Measurements from ENCODE around the gene DENR. TPM values are rescaled to one million over a fixed set of nuclear protein-coding genes. Genes with fewer than 3 reads are reported as not detected.
"Not testable (repeated sequence)": the region's sequence is repeated elsewhere in the genome, so short reads cannot be mapped to it uniquely, and the experiment has no call there.

DENR gene
- total RNA-seq, 1 experiment from 2014 or later, result 66.6 TPM

GRCh38 chr12:122747224-122748135, 5.1 kb upstream of the DENR start:
- H2AFZ ChIP-seq, result peak overlapping the region; percentile 43; the same call in 1 of the 2 replicates
- peaks cover 13% of the 10 kb centered on the region; the same call in 1 of the 2 replicates for H3F3A ChIP-seq (ENCODE audit: insufficient read depth, low read depth)
- H3K27me3 ChIP-seq (ENCODE audit: insufficient read depth, low read depth), result no peaks in the 10 kb centered on the region
- no peak overlapping the region for H3K4me2 ChIP-seq
- intact Hi-C loops (cut with micrococcal nuclease; ENCODE audit: unreplicated experiment), result no loop called here
- no peak for DNase-seq
- no peaks in the 10 kb centered on the region for H3K9me3 ChIP-seq (ENCODE audit: insufficient read depth, low read depth)
- no peak overlapping the region for H3K27ac ChIP-seq
- H3K79me2 ChIP-seq (ENCODE audit: low read depth), result no peaks in the 10 kb centered on the region
- no TSS peak for BruUV-seq (replicated peaks)
- no peaks in the 10 kb centered on the region for H3K9me2 ChIP-seq (ENCODE audit: insufficient read depth)
- H3K36me3 ChIP-seq (ENCODE audit: low read depth), result no peaks in the 10 kb centered on the region
- H4K20me1 ChIP-seq (ENCODE audit: insufficient read depth), result no peaks in the 10 kb centered on the region
- TF ChIP-seq, protein P1, sequence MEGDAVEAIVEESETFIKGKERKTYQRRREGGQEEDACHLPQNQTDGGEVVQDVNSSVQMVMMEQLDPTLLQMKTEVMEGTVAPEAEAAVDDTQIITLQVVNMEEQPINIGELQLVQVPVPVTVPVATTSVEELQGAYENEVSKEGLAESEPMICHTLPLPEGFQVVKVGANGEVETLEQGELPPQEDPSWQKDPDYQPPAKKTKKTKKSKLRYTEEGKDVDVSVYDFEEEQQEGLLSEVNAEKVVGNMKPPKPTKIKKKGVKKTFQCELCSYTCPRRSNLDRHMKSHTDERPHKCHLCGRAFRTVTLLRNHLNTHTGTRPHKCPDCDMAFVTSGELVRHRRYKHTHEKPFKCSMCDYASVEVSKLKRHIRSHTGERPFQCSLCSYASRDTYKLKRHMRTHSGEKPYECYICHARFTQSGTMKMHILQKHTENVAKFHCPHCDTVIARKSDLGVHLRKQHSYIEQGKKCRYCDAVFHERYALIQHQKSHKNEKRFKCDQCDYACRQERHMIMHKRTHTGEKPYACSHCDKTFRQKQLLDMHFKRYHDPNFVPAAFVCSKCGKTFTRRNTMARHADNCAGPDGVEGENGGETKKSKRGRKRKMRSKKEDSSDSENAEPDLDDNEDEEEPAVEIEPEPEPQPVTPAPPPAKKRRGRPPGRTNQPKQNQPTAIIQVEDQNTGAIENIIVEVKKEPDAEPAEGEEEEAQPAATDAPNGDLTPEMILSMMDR (conservative IDR thresholded peaks at IDR 0.05), result no peak
- H3K4me3 ChIP-seq, result no peak overlapping the region
- POLR2A ChIA-PET (ENCODE audit: unreplicated experiment), result no interaction called here
- CTCF ChIA-PET, result no interaction called here
- peaks cover 12% of the 10 kb centered on the region for H3K4me1 ChIP-seq (replicated peaks; ENCODE audit: insufficient read depth)

DNA sequence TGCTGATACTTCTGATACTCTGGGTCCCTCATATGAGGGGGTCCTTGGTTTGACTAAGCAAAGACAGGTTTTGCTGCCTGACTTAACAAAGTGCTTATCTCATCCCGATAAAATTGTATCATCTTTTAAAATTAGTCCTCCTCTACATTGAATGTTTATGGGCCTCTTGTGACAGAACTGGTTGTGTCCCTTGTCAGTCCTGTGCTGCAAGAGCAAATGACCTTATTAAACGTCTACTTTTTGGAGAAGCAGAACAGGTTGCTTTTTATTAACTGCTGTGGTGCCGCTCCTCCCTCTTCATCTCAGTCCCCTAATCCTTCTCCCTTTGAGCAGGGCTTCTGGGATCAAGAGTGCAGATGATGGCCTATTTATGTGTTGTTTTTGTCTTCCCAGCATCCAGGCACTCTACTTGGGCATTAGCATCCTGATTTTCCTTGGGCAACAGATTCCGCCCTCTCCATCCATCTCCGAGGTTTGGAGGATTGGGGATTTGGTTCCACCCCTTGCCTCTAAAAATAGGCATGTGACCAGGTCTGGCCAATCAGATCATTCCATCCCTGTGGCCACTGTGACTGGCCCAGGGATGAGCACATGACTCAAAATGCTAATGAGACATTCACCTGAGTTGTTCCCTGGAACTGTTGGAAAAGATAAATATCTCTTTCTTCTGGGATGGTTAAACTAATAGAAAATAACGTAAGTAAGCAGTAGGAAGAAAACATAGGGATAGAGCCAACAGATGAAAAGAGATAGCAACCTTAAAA, 2.9 kb upstream of the DENR start:
- Histone ChIP-seq H3K27me3 (ENCODE audit: insufficient read depth, low read depth) (no peaks in the 10 kb centered on the region), H3K4me3 (no peak overlapping the region), H3K79me2 (ENCODE audit: low read depth) (peaks cover 20% of the 10 kb centered on the region), H3K9me2 (ENCODE audit: insufficient read depth) (no peaks in the 10 kb centered on the region), H3K27ac (no peak overlapping the region), H3F3A (ENCODE audit: insufficient read depth, low read depth) (peaks cover 13% of the 10 kb centered on the region; the same call in 1 of the 2 replicates), H2AFZ (no peak overlapping the region), H3K36me3 (ENCODE audit: low read depth) (peaks cover 13% of the 10 kb centered on the region), H3K9me3 (ENCODE audit: insufficient read depth, low read depth) (no peaks in the 10 kb centered on the region), H3K4me1 (replicated peaks; ENCODE audit: insufficient read depth) (peaks cover 25% of the 10 kb centered on the region), H4K20me1 (ENCODE audit: insufficient read depth) (no peaks in the 10 kb centered on the region), H3K4me2 (no peak overlapping the region)
- ChIA-PET CTCF (interaction anchor here (0.7 to 1.2 kb wide), 2 partner anchors 112 to 627 kb away, joined by 3 read pairs; no protein-coding TSS in a partner anchor), POLR2A (ENCODE audit: unreplicated experiment) (no interaction called here)
- BruUV-seq (replicated peaks), result no TSS peak
- no peak for TF ChIP-seq EZH2 (IDR thresholded peaks at IDR 0.05; ENCODE audit: low read depth)
- TF ChIP-seq, protein P1 (conservative IDR thresholded peaks at IDR 0.05), result no peak
- DNase-seq, result no peak
- intact Hi-C loops (cut with micrococcal nuclease; ENCODE audit: unreplicated experiment), result no loop called here

DNA sequence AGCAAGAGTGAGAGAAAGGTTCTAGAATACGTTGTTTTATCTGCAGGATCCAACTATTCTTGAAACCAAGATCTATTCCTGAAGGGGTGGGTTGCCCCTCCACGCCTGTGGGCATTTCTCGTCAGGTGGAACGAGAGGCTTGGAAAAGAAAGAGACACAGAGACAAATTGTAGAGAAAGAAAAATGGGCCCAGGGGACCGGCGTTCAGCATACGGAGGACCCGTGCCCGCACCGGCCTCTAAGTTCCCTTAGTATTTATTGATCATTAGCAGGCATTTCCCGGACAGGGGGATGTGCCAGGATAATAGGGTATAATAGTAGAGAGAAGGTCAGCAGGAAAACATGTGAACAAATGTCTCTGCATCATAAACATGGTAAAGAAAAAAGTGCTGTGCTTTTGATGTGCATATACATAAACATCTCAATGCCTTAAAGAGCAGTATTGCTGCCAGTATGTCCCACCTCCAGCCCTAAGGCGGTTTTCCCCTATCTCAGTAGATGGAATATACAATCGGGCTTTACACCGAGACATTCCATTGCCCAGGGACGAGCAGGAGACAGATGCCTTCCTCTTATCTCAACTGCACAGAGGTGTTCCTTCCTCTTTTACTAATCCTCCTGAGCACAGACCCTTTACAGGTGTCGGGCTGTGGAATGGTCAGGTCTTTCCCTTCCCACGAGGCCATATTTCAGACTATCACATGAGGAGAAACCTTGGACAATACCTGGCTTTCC, 1.7 kb upstream of the DENR start:
- Histone ChIP-seq H3F3A (ENCODE audit: insufficient read depth, low read depth) (peaks cover 18% of the 10 kb centered on the region; the same call in 1 of the 2 replicates), H3K4me2 (0 out of 2 replicates have a peak overlapping the region, but pooled peaks have one; percentile 74), H3K36me3 (ENCODE audit: low read depth) (peaks cover 21% of the 10 kb centered on the region), H3K27ac (peak overlapping the region; percentile 55; the same call in 1 of the 2 replicates), H3K79me2 (ENCODE audit: low read depth) (peaks cover 32% of the 10 kb centered on the region), H3K4me1 (replicated peaks; ENCODE audit: insufficient read depth) (peaks cover 25% of the 10 kb centered on the region)
- H3K9me3 ChIP-seq (ENCODE audit: insufficient read depth, low read depth); H3K9me2 ChIP-seq (ENCODE audit: insufficient read depth); DNase-seq; POLR2A ChIA-PET (ENCODE audit: unreplicated experiment); H3K4me3 ChIP-seq; H3K27me3 ChIP-seq (ENCODE audit: insufficient read depth, low read depth); intact Hi-C loops (cut with micrococcal nuclease; ENCODE audit: unreplicated experiment); H4K20me1 ChIP-seq (ENCODE audit: insufficient read depth); H2AFZ ChIP-seq; CTCF ChIA-PET: not testable (repeated sequence)
- TSS peak; percentile 73 for BruUV-seq (replicated peaks)

Data from PC-9 (cell line).